ENCODE results near the gene GK. TPM values are rescaled to one million over a fixed set of nuclear protein-coding genes. Genes with fewer than 3 reads are reported as not detected.

The GK gene
- total RNA-seq, result 12.4 TPM in 2 replicates

DNA sequence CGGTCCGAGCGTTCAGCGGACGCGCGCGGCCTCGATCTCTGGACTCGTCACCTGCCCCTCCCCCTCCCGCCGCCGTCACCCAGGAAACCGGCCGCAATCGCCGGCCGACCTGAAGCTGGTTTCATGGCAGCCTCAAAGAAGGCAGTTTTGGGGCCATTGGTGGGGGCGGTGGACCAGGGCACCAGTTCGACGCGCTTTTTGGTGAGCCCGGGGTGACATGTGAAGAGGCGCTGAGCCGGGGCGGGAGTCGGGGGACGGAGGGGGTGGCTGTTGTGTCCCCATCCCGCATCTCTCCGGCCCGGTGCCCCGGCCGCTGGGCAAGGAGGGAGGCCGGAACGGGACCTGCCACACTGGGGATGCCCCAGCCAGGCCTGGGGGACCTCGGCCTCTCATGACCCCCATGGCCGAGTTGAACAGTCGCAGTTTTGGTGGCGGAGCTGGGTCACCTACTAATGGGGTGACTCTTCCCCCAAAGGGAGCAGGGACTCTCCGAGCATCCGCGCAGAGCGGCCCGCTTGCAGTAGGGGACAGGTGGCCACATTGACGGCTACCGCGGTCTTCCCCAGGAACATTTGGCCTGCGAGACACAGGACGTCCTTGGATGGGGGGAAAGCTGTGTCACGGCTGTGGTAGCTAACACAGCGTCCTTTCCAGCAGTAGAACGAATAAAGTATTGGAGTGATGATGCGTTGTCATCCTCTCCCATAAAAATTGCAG is at the start of gene GK:
GK (plus strand) TSS at position 9 of the 717 bp plus-strand sequence; CDS start at position 124, 115 bp downstream.

Other genes with a start within 250 kb of the GK start
- gene TASL, start 75.7 kb upstream of the GK start, total RNA-seq, result not detected in 2 replicates
- 9.0 and 11.8 TPM in 2 replicates for gene TAB3, start 235.8 kb downstream of the GK start, total RNA-seq

All from myometrial cell (primary cell).